Right renal cortex interstitium (tissue), 3 donors: ENCODE measurements around the gene ADGRB3. TPM values are rescaled to one million over a fixed set of nuclear protein-coding genes. Genes with fewer than 3 reads are reported as not detected.
"Not testable (repeated sequence)": the region's sequence is repeated elsewhere in the genome, so short reads cannot be mapped to it uniquely, and the experiment has no call there.

ENCODE experiments used
- DNase-seq, 3 donors: peaks; one replicate each; pipeline ENCODE4 v3.0.0-alpha.2; 2013; ENCODE audit warnings: low read depth in 3 of 3, low spot score in 2 of 3
- polyA plus RNA-seq, 3 donors: library from polyadenylated mRNA; unstranded; fragments of 120-200 nt; gene quantifications; one replicate each; pipeline ENCODE4 v1.2.1, GENCODE V29; 2013; ENCODE audit not compliant: insufficient read length in 3 of 3

ADGRB3 gene
- polyA plus RNA-seq, 3 donors, result 4.6 to 5.2 (median 5.1) TPM

DNA sequence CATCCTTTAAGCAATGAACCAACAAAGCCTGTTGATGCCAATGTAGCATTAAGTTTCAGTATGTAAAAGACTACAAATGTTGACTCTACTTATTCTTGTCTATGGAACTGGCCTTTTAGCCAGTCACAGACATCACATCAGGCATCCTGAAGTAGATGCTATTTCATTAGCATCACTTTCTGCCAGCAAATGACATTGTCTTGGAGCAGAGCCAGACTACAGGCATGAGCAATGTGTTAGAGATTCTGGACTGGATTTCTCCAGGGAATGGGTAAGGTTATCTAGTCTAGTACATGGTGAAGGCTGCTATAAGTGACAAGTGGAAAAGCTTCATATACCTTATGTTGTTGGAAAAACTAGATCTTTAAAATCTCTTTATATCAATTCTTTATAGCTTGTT, 142.9 kb downstream of the ADGRB3 start:
- no peak for DNase-seq

DNA sequence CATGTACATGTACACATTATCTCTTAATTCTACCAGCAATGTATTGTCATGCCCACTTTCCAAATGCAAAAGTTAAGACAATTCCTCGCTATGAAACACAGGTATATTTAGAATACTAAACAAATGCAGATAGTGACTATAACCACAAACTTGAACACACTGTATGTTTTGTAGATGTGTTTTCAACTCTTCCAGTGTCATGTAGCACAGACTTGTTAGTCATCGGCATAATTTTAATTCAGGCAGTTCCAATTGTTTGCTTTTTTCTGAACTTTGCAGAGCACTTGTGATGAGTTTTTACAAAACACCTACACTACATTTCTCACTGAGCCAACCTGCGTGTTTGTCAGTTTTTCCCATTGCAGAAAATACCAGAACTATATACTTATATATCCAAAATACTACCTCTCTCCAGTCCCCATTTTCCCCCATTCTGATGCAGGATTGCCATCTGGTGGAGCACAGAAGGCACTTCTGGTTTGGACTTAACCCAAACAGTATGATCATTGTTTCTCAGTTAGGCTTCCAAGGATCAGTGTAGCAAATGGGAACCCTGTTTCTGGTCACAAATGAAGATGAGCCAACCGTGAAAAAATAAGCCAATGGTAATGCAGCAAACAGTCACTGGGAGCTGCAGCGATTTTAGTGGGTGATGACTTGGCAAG, 143.4 kb downstream of the ADGRB3 start:
- DNase-seq, result peak; percentile 12 to 24 (median 23)

DNA sequence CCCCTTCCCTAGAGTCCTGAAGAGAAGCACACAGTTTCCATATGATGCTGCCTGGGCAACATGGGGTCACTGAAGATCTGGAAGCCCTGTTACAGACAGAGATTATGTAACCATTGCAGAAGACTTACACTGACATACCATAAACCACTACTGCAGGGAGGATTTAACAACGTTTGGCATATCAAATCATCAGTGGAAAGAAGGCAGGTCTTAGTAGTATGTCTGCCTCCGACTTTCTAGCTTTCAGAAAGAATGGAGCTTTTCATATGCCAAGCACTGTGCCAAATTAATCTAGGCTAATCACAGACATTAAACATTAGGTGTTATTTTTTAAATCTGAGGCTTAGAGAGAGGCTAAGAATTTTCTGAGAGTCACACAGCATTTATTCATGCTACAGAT, 144.3 kb downstream of the ADGRB3 start:
- DNase-seq, result no peak

DNA sequence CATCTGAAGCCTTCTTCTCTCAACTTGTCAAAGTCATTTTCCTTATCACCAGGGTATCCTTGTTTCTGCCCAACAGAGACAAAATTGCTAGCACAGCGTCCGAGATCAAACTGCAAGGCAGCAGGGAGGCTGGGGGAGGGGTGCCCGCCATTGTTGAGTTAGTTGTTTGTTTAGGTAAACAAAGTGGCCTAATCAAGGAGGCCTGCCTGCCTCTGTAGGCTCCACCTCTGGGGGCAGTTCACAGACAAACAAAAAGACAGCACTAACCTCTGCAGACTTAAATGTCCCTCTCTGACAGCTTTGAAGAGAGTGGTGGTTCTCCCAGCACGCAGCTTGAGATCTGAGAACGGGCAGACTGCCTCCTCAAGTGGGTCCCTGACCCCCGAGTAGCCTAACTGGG, 155.0 kb downstream of the ADGRB3 start:
- not testable (repeated sequence) for DNase-seq

DNA sequence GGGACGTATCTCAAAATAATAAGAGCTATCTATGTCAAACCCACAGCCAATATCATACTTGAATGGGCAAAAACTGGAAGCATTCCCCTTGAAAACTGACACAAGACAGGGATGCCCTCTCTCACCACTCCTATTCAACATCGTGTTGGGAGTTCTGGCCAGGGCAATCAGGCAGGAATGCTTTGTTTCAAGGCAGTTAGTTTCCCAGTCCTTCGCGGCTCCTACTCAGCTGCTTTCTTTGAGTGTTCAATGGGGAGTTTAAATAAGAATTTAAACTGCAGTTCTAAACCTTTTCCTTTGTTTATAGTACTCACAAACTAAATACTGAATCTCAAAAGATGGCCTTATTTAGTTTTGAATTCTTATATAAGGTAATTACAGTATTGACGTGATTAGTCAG, 179.9 kb downstream of the ADGRB3 start:
- DNase-seq, result not testable (repeated sequence)

DNA sequence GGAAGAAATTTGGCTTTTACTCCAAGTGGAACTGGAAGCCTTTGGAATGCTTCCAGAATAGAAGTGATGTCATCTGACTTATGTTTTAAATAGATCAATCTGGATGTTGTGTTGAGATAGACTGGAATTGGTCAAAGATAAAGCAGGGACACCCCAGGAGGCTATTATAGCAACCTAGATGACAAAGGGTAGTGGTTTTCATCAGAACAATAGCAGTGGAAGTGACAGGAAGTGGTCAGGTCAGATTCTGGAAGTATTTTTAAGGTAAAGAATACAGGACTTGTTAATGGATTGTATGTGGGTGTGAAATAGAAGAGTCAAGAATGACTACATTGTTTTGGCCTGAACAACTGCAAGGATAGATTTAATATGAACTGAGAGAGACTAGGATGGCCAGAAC, 191.4 kb downstream of the ADGRB3 start:
- DNase-seq, result no peak

DNA sequence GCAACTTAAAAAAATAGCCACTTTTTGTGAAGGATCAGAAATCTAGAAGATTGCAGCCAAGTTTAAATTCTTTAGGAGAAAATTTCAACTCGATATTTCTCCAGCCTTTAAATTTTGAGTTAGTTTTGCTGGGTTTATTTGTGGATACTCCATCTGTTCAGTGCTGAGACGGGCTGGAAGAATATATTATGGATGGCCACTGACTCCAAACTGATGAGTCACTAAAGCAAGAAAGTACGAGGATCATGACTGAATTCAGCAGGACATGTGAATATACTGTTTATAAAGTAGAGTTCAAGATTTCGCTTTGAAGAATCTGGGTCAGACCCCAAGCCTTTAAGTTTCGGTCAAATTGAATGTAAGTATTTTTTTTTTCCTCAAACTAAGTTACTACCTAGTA, 199.5 kb downstream of the ADGRB3 start:
- no peak for DNase-seq

DNA sequence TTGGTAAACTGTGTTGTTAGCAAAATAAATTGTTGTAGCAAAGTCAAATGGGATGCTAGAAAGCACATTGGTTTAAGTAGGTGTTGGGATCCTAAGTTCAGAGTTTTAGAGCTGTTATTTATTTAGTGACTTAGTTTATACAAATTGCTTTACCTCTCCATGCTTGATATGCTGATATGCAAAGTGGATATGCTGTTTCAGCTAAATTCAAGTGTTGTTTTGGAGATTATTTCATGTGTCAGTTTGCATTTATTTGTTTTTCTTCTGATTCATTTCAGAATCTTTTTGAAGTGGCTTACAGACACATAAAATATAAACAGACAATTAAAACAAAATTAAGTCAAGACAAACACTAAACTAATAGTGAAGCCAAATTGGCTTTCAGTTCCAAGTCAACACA, 203.5 kb downstream of the ADGRB3 start:
- no peak for DNase-seq

DNA sequence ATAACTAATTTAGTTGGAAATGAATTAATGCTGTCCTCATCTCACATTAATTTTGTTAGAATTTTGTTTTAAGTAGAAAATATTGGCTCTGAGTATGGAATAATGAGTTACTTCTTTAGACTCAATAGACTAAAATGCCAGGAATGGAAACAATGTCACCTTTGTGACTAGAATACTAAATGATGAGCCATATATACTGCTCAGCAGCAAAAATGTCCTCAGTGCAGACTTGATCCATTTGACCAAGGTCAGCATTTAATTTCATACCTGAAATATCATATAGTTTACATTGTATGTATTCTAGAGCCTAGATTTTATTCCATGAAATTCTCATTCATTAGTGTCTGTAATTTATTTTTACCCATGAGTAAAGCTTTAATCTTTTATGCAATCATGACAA, 217.7 kb downstream of the ADGRB3 start:
- no peak for DNase-seq

DNA sequence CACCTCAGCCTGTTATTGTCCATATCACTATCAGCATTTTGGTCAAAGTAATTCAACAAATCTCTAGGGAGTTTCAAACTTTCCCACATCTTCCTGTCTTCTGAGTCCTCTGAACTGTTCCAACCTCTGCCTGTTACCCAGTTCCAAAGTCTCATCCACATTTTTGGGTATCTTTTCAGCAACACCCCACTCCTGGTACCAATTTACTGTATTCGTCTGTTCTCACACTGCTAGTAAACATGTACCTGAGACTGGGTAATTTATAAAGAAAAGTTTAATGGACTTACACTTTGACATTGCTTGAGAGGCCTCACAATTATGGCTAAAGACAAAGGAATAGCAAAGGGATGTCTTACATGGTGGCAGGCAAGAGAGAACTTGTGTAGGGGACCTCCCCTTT, 224.2 kb downstream of the ADGRB3 start:
- no peak for DNase-seq

DNA sequence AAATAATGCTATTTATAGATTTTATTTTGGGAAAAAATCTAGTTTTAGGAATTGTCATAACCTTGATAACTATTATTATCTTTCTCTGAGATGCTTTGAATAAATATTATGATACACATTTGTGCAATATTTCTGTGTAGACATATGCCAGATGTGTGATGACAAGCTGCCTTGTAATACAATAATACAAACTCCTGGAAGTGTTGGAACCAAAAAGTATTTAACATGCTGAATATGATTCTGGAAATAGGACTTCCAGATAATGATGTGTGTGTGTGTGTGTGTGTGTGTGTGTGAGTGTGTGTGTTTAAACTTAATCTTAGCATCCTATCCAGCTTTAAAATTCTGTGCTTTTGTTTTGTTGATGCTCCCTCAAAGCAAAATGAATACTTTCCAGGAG, 233.6 kb downstream of the ADGRB3 start:
- no peak for DNase-seq

DNA sequence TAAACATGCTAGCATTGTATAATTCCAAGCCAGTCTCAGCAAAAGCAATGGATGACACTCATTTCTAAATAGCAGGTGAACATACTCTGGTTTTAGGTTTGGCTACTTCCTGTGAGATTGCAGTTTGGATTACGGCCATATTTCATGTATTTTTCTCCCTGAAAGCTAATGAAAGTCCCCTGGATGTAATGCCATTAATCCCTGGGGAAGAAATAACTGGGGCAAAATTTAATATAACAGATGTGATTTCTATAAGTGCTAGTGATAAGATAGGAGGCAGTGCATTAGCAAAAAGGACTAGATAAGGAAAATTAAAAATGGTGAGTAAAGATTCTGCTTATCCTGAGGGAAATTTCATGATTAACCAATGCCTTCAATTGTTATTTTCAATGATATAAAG, 238.2 kb downstream of the ADGRB3 start:
- no peak for DNase-seq

DNA sequence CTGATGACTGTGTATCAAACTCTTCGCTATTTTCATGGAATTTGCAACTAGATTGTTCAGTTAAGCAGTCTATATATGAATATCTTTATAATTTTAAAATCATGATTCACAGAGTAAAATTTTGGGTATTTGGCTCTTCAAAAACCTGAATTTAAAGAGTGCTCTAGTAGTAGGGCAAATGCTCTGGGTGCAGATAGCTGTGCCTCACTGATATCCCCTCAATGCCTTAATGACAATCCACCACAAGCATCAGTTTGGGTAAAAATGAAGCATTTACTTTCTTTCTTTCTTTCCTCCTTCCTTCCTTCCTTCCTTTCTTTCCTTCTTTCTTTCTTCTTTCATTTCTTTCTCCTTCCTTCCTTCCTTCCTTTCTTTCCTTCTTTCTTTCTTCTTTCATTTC, 239.7 kb downstream of the ADGRB3 start:
- no peak for DNase-seq

DNA sequence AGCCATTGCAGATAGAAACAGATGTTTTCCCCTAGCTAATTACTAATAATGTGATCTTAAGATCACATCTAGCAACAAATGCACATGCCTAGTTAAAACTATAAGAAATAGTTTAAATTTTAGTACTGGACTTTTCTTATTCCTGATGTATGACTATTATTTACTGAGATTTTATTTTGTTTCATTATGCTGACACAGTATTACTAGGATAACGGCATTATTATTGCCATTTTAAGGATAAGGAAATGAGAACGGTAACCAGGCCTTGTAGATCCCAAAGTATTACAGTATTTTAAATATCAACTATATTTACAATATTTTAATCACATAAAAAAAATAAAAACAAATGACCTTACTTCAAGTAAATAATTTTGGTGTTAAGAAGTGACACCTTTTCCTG, 240.3 kb downstream of the ADGRB3 start:
- no peak for DNase-seq

DNA sequence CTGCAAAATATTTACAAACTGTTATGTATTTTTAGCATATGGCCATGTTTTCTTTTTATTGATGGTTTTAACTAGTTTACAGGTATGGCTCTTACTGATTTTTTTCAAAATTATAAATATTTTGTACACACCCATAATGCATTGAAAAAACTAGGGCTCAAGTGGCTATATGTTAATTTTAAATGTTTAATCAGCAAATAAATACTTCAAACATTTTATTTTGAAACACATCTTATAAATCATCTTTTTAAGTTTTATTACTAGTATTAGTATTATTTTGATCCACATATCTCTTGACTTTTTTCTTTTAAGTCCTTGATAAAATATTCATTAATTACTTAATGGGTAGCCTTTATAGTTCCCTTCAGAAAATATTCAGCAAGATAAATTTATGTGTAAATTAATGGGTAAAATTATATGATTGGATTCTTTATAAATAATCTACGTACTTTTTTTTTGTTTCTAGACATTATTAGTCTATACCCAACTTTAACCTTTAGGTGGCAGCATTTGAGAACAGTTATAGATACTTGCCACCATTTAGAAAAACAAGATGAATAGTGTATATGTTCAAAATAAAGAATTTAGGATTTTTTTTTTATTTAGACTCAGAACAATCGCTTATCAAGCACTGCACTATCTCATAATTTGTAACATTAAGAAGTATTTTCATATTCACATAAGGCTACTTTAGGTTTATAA, 241.9 kb downstream of the ADGRB3 start:
- peak in 2 of 3 donors; percentile 1 to 12 for DNase-seq

DNA sequence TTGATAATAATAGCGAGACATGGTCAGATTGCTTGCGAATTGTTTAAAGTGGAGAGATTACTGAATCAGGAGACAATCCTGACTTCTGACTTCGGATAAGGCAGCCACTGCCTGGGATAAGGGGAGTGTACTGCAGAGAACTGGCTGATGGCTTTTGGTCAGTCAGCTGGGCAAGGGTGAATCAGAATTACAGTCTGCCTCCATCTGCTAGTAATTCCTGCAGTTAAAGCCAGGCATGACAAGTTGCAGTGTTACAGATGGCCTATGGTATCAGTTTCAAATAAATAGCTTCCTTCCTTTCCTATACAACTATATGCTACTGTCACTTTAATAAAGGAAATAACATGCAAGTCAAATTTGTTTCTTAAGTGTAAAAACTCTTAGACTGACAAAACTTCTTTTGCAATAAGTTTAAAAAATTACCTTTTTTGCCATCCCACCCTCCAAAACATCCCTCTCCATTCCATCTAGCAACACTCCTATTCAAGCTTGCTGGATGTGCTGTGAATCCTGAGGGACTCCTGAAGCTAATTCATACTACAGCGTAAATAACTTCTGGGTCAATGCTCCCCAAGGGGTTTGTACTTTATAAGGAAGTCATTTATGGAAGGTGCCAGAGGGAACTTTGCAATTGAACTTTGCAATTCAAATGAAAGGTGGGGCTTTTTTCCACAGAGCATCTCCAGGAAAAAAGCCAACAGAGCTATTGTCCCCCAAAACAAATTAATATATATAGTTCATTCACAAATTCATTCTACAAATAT, 245.2 kb downstream of the ADGRB3 start:
- no peak for DNase-seq

DNA sequence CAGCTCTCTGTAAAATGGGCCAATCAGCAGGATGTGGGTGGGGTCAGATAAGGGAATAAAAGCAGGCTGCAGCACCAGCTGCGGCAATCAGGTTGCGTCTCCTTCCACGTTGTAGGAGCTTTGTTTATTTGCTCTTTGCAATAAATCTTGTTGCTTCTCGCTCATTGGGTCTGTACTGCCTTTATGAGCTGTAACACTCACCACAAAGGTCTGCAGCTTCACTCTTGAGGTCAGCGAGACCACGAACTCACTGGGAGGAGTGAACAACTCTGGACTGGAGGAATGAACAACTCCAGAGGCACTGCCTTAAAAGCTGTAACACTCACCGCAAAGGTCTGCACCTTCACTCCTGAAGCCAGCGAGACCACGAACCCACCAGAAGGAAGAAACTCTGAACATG, 248.2 kb downstream of the ADGRB3 start:
- DNase-seq, result not testable (repeated sequence)

DNA sequence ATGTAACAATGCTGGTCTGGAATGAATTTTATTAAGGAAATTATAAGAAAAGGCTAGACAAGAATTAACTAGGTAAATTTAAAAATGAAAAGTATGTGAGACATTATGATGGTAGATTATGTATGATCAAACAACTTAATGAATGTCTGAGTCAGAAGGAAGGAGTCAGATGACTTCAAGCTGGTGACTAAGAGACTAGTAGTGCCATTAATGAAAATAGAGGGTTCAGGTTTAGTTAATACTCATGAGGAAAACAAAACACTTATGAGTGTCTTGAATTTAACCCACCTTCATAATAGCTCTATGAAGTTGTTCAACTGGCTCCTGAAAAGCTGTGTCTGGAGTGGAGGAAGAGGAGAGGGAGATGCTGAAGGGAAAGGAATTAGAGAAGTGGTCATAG, 256.3 kb downstream of the ADGRB3 start:
- no peak for DNase-seq

DNA sequence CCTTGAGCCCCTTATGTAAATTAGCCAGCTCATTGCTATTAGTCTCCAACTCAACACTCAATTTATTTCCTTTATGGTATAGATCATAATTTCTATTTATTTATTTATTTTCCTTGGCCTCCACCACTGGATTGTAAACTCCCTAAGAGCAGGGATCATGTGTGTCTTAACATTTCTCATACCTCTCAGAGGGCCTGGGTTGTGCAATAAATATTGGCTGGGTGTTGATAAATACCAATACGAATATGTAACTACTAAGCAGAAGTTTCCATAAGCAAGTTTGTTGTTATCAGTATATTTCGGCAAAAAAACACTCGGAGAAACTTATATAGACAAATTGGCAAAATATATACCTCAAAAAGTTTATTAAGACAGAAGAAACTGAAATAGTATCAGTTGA, 257.4 kb downstream of the ADGRB3 start:
- no peak for DNase-seq

DNA sequence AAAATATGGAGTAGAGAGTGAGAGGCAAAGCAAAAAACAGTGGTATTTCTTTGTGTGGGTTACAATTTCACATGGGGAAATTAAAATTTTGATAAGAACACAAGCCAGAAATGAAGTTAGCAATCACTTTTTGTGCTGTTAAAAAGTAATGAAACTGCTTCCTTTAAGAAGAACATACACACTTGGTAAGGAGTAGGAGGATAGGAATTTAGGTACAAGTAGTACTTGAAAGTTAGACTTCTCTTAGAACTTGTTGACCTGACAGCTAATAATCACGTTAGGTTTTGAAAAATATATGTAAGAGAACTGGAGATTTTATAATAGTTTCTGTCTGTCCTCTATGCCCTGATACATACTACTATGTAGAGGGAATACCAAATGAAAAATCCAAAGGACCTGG, 260.8 kb downstream of the ADGRB3 start:
- no peak for DNase-seq

DNA sequence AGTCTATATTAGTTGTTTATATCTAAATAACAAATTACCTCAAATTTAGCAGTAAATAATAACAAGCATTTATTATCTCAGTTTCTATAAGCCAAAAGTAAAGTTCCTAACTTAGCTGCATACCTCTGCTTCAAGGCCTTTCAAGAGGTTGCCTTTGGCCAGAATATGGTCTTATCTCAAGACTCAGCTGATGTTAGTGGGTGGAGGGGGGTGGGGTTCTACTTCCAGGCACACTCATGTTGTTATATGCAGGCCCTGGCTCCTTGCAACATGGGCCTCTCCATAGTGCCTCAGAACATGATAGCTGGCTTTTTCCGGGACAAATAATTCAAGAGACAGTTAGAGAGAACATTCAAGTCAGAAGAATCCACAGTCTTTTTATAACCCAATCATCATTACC, 266.0 kb downstream of the ADGRB3 start:
- no peak for DNase-seq

DNA sequence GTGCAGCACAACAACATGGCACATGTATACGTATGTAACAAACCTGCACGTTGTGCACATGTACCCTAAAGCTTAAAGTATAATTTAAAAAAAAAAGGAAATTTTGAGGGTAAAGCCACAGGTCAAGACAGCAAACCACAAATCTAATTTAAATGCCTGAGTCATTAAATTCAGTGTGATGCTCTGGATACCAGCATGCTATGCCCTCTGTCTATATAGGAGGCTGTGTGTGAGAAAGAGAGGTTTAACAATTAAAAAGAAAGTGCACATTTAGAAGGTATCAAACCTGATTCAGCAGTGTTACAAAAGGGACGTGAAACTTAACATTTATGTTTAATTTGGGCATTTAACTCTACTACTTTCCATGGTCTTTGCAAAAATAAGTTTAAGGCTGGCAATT, 276.3 kb downstream of the ADGRB3 start:
- DNase-seq, result no peak
